ENCODE data around the gene MTERF4.

Gene MTERF4

DNA sequence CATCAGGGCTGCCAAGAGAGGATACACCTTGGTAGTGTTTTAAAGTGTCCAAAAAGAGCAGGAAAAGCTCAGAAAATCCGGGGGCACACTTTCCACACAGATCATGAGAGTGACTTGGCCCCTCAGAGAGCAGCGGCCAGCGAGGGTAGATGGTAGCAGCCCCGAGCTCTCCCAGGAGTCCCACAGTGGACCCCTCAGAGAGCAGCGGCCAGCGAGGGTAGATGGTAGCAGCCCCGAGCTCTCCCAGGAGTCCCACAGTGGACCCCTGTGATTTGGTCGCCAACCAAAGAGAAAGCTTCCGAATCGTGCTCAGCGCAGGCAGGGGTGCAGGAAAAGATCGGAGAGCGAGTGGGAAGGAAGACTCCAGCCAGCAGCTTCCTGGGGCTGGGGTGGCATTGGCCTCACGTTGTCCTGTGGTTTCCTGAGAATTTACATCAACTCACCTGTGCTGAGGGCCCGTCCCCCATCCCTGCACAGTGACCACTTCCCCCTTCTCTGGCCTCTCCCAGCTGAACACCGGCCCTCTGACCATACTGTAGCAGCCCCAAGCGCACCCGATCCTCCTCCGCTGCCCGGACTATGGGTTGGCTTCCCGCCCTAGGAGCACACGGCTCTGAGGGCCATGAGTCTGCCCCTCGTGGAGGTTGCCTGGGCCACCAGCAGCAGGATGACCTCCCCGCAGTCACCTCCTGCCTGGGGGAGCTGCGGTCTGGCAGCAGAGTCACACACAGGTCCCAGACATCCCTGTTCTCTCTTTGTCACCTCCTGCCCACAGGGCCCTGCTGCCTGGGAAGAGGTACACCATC, 33.7 kb downstream of the MTERF4 start:
- DNase-seq: no peak

DNA sequence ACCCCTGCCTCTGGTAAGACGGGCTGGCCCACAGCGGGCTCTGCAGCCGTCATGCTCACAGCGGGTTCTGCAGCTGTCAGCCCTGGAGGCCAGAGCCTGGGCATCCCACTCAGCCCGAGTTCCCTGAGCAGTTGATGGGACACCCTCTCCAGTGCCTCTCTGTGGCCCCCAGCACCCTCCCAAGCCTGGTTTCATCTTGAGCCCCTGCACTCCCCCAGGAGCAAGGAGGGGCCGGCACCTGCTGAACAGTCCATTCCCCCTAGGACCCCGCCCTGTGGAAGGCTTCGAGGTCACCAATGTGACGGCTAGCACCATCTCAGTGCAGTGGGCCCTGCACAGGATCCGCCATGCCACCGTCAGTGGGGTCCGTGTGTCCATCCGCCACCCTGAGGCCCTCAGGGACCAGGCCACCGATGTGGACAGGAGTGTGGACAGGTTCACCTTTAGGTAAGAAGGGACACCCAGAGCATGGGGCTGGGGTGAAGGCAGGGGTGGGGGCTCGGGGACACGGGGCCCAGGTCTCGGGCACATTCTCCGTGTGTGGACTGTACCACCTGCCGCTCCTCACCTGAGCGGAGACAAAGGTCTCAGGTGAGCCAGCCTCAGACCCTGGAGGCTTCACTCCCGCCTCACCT, 34.5 kb downstream of the MTERF4 start:
- no peak for DNase-seq

DNA sequence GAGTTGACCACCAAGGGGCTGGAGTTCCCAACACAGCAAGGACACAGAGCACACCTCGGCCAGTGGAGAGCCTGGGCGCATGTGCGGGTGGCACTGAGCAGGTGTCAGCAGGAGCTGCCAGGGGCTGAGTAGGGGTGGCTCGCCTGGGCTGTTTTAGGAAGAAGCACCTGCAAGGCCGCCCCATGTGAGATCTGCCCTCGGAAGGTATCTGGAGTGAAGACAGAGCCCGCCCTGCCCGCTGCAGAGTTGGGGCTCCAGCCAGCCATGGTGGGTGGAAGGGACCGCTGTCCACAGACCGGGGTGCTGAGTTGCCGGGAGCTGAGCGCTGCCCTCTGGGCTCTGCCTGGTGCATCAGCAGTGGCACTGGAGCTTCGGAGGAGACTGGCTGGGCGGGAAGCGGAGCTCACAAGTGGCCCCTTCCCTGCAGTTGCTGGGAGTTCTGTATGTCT, 35.2 kb downstream of the MTERF4 start:
- no peak for DNase-seq

DNA sequence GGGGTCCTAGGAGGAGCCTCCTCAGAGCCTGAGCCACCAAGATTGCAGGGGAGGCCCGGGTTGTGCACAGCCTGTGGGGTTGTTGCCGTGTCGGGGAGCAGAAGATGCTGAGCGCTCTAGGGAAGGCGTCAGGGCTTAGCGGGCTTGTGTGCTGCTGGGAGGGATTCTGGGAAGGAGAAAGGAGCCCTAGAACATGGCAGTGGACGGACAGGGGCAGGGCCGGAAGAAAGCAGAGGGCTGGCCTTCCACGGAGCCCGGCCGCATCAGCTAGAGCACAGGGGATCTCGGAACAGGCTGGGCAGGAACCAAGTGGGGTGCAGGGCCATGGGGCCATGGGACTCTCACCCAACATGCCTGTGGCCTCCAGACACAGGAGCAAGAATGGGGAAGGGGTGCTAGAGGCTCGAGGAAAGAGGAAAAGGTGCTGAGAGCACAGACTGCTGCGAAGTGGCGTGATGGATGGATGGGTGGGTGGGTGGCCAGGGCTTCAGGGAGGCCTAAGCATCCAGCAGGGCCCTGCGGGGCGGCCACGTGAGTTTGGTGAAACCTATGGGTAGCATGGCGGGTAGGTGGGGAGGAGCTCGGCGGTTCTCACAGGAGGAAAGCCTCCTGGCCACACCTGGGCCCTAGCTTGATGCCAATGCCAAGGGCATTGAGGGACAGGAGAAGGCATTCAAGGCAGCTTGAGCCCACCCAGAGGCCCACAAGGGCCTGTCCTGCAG, 35.8 kb downstream of the MTERF4 start:
- DNase-seq: no peak

DNA sequence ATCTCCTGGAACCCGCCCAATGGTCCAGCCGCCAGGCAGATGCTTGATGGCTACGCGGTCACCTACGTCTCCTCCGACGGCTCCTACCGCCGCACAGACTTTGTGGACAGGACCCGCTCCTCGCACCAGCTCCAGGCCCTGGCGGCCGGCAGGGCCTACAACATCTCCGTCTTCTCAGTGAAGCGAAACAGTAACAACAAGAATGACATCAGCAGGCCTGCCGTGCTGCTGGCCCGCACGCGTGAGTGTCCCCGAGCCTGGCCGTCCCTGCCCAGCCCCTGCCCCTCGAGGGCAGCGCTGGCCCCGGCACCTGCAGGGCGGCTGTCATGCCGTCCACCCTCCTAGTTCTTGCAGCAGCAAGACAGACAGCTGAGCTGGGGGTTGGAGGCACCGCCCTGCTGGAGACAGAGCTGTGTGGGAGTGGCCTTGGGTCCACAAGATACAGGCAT, 36.7 kb downstream of the MTERF4 start:
- no peak for DNase-seq

DNA sequence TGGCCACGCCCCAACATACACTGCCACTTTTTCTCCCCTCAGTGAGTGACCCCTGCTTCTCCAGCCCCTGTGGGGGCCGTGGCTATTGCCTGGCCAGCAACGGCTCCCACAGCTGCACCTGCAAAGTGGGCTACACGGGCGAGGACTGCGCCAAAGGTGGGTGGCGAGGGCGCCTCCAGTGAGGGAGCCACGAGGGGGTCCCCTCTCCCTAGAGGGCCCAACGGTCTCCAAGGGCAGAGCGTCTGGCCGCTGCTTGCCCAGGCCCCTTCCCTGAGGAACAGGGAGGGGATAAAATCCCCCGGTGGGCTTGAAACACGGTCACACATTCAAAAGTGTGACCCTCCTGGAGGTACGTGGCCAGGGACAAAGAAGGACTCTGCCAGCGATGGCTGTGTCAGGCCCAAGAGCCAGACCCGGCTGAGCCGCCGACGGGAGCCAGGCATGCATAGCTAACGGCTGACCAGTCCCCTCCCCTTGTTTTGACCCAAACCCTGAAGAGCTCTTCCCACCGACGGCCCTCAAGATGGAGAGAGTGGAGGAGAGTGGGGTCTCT, 37.2 kb downstream of the MTERF4 start:
- no peak for DNase-seq

DNA sequence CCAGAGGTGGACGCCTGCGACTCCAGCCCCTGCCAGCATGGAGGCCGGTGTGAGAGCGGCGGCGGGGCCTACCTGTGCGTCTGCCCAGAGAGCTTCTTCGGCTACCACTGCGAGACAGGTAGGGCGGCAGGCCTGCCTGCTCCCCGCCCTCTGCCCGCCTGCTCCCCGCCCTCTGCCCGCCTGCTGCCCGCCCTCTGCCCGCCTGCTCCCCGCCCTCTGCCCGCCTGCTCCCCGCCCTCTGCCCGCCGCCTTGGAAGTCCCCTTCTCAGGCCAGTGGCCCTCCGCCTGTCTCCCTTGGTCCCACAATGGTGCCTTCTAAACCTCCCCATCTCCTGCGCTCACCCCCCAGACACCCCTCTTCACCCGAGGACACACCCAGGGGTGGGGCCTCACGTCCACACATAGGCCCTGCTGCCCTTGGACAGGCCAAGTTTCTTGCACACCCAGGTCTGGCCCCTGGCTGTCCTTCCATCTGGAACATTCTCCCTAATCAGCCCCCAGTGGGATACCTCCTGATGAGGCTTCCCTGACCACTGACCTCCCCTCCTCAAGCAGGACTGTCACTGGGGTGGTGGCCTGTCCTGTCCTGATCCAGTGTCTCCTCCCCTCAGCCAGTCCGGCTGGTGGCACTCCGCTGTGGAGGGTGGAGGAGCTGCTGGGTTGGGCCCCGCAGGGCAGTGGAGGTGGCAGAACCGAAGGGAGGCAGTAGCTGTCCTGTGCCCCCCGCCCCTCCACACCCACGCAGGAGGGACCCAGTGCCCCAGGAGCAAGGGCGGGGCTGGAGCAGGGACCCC, 37.9 kb downstream of the MTERF4 start:
- no peak for DNase-seq

DNA sequence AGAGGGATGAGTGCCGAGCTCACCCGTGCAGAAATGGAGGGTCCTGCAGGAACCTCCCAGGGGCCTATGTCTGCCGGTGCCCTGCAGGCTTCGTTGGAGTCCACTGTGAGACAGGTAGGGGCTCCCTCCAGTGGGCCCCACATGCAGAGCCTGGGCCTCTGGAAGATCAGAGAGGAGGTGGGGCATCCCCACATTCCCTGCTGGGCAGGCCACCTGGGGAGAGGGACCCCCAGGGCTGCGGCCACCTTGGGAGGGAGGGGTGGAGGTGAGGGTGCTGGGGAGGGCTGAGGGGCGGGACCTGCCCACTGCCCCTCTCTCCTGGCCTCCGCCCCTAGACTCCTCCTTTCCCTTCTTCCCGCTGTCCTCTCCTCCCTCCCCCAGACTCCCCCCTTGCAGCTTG, 38.5 kb downstream of the MTERF4 start:
- DNase-seq: no peak

DNA sequence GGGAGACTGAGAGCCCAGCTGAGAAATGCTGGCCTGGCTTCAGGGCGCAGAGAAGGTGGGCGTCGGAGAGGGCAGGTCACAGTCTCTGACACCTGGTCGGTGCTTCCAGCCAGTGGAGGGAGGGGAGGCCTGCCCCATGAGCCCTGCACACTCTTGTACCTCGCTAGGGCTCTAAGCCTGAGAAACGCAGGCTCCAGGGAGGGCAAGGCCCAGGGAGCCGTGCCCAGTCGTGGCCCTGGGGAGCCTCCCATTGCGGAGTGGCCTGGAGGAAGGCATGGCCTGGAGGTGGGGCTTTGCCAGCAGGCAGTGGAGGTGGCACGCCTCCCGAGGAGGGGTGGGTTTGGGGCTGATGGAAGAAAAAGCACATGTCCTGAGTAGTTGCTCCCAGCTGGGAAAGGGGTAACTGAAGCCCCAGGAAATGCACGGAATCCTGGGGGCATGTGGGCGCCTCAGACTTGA, 39.0 kb downstream of the MTERF4 start:
- DNase-seq: no peak

DNA sequence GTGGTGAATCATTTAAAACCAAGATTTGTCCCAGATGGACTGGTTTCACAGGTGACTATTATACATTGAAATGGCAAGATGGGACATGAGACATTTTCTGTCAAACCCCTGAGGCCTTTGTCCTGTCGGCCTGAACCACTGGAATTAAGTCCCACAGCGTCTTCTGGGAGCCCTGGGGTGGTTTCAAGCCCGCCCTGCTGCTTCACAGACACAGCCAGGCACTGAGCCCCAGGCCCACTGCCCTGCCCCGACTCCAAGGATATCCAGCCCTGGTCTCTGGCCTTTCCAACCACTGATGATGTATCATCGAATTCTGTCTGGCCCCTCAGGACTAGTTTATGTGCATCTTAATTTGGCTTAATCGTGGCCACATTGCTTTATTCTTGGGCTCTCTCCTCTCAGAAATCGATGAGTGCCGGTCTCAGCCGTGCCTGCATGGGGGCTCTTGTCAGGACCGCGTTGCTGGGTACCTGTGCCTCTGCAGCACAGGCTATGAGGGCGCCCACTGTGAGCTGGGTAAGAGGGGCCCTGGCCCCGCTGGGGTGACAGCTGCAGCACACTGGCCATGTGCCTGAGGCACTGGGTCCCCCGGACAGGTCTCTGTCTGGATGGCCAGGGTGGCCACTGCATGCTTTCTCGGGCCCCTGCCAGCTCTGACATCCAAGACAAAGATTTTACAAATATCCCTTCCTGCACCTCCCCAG, 39.5 kb downstream of the MTERF4 start:
- no peak for DNase-seq

DNA sequence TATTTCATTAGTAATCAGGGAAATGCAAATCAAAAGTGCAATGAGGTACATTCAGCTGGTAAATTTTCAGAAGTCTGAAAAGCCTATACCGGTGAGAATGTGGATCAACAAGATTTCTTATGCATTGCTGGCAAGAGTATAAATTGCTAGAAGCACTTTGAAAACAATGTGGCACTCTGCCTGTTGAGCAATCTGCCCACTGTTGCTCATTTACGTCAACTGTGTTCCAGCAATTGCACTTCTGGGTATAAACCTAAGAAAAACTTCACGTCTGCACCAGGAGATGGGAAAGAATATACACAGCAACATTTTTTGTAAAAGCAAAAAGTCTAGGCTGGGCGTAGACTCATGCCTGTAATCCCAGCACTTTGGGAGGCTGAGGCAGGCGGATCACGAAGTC, 40.8 kb downstream of the MTERF4 start:
- no peak for DNase-seq

DNA sequence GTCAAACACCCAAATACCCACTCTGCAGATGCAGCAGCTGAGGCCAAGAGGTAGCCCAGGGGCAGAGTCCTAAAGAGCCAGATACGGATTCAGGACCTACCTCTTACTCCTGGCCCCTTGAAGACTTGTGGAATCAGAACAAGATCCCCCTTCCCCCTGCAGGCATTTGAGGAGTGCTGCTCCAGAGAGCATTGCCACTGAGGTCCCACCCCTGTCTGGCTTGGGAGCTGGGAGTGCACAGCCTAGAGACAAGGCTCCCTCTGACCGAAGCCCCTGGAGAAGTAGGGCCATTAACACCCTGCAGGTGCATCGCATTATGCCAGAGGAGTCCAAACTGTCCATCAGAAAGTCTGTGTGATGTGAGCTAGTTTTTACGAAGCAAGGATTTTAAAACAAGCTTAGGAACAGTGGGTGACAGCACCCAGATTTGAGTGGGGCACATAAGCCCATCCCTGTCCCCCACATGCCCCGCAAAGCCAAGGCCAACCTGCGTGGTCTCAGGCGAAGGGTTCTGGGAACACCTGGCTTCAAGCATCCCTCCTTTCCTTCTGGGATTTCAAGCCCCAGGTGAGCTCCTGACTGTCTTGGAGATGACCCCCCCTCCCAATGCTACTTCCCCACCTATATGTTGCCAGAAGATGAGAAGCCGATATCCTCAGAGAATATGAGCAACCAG, 48.4 kb downstream of the MTERF4 start:
- no peak for DNase-seq

DNA sequence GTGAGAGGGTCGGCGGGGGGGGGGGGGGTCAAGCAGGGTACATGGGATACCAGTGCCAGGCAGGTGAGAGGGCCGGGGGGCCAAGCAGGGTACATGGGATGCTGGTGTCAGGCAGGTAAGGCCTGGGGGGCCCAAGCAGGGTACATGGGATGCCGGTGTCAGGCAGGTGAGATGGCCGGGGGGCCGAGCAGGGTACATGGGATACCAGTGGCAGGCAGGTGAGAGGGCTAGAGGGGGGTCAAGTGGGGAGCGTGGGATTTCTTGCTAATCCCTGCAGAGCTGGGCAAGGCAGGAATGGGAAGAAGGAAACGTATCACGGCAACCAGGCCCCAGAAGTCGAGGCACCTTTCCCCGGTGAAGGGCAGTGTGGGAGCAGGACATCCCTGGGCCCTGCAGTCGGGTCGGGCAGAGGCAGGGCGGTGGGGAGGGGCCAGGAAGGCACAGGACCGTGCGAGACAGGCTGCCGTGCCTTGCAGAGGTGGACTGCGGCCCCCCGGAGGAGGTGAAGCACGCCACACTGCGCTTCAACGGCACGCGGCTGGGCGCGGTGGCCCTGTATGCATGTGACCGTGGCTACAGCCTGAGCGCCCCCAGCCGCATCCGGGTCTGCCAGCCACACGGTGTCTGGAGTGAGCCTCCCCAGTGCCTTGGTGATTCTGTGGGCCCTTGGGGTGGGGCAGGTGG, 49.3 kb downstream of the MTERF4 start:
- no peak for DNase-seq

DNA sequence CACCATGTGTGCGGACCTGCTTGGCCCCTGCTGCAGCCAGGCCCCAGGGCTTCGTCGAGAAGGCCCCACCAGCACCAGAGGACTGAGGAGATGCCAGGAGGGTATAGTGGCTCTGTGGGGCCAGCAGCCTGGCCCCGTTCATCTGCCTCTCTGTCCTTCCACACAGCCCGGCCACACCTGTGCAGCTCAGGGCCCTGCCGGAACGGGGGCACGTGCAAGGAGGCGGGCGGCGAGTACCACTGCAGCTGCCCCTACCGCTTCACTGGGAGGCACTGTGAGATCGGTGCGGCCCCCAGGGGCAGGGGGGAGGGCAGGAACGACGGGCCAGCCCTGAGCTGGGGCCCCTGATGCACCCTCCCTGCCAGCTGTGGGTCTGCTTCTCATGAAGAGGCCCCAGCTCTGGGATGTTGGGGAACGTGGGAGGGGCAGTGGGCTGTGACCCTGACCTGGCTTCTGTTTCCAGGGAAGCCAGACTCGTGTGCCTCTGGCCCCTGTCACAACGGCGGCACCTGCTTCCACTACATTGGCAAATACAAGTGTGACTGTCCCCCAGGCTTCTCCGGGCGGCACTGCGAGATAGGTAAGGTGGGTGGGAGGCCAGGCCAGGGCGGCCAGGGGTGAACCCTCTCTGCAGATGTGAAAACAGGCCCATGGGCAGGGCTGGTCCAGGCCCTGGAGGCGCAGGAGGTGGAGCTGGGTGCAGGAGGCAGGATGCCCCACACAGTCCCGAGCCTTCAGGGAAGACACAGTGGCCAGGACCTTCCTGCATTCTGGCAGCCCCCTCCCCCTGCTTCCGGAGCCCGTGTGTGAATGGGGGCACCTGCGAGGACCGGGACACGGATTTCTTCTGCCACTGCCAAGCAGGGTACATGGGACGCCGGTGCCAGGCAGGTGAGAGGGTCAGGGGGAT, 50.3 kb downstream of the MTERF4 start:
- no peak for DNase-seq

DNA sequence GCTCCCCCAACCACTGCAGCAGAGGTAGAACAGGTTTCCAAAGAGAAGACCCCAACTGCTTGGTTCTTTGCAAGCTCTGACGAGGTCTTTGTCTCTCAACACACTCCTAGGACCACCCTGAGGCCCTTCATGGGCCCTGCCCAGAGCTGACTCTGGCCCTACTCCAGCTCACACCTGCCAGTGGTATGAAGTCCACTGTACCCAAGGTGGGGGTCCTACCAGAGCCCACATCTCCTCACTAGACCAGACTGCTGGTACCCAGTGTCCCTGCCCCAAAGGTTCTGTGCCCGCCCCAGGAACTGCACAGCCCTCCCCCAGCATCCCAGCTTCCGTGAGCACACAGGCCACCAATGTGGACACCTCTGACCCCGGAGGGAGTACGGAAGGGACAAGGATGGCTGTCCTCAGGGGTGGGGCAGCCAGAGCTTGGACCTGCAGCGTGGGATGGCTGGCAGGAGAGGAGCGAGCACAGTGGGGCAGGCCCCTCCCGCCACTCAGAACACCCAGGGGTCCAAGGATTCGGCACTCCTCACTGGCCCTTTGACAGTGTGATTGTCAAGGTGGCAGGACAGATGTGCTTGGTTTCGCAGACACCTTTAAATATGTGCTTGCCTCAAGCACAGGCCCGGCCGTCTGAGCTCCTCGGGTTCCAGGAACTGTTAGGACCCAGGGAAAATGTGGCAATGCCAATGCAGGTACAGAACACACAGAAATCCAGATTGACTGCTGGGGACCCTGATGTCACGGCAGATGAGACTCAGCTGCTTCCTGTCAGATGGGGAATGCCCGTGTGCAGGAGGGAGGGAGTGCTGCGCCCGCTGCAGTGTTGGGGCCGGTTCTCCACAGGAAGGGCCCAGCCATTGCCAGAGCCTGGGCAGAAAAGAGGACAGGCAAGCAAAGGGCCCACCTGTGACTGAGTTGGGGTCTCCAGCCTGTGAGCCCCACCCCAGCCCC, 51.2 kb downstream of the MTERF4 start:
- no peak for DNase-seq

DNA sequence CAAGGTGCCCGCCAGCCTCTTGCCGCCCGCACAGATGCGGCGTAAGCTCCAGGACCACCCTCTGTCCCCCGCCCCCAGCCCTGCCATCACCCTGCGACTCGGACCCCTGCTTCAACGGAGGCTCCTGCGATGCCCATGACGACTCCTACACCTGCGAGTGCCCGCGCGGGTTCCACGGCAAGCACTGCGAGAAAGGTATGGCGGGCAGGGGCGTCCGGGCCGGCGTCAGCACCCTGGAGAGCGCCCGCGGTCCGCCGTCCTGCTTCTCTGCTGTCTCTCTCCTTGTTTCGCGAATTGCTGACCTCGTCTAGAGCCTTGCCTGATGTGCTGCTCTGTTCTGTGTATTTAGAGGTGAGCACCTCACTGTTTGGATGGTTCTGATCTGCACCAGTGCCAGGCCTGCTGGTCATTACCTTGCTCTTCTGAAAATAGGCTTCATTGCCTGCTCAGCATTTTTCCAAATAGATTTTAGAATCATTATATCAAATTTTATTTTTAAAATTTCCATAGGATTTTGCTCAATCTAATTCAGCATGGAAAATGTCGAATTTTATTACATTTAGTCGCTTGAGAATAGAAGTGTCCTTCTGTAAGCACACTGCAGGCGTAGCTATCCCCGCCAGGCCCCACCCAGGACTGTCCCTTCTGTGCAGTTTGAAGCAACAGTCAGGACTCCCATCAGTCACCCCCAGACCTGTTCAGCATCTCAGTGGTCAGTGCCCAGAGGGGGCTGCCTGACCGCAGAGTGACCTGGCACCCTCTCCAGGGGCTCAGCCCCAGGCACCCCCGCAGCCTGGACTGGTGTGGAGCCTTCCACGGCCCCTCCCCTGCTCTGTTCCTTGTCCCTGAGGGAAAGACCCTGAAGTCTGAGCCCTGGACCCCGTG, 52.1 kb downstream of the MTERF4 start:
- no peak for DNase-seq

DNA sequence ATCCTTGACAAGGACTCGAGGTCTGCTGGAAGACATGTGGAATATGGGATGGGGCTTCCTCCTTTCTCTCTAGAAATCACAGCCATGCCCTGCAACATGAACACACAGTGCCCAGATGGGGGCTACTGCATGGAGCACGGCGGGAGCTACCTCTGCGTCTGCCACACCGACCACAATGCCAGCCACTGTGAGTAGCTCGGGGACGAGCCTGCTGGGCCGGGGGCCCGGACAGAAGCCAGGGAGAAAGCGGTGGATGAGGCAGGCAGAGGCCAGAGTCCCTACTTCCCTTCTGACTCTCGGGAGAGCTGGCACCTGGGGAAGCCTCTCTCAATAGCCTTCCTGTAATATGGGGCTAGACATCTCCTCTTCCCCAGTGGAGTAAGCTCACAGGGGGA, 53.1 kb downstream of the MTERF4 start:
- DNase-seq: no peak
